Rectal smooth muscle tissue (tissue), 1 donor: ENCODE measurements around the gene SIRPD.
"Not testable (repeated sequence)": the region's sequence is repeated elsewhere in the genome, so short reads cannot be mapped to it uniquely, and the experiment has no call there.

Source experiments
- H3K27ac ChIP-seq: one replicate; pipeline ENCODE4 v1.7.0; 2013; ENCODE audit warnings: low read depth, low read length, inconsistent platforms
- H3K27me3 ChIP-seq: one replicate; pipeline ENCODE4 v1.7.0; 2013; ENCODE audit warnings: low read length; ENCODE audit not compliant: control insufficient read depth, insufficient read depth
- H3K36me3 ChIP-seq: one replicate; pipeline ENCODE4 v1.7.0; 2013; ENCODE audit warnings: low read length; ENCODE audit not compliant: control insufficient read depth, insufficient read depth
- H3K4me1 ChIP-seq: one replicate; pipeline ENCODE4 v1.7.0; 2013; ENCODE audit warnings: low read length; ENCODE audit not compliant: control insufficient read depth, insufficient read depth
- H3K4me3 ChIP-seq: one replicate; pipeline ENCODE4 v1.7.0; 2013; ENCODE audit warnings: low read length
- H3K9ac ChIP-seq: one replicate; pipeline ENCODE4 v1.7.0; 2013; ENCODE audit warnings: low read length

SIRPD gene

DNA sequence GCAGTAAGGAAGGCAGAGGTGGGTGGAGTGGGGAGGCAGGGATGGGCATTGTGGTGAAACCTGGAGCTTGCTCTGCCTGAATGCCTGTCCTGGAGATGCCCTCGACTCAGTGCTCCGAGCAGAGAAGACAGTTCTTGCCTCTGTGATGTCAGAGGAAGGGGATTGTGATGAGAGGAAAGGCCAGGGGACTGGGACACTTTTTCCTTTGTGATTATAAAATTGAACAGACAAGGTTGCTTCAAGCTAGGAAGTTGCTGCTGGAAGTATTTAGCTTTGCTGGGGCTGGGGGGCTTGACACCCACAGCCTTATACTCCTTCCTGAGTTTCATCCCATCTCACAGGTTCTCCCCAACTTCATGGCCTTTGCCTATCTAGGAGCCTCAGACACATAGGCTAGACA lies at the start of gene SIRPD:
TSS of gene SIRPD (minus strand) at position 101 of the 400 bp plus-strand sequence. CDS start at position 49, 52 bp downstream.
- H3K27ac ChIP-seq: no peak within 1 kb of the TSS
- no peaks in the 10 kb centered on the region for H3K27me3 ChIP-seq
- H3K4me3 ChIP-seq: no peak within 1 kb of the TSS
- no peak within 1 kb of the TSS for H3K9ac ChIP-seq
- H3K36me3 ChIP-seq: no peaks in the 10 kb centered on the region
- H3K4me1 ChIP-seq: no peaks in the 10 kb centered on the region

DNA sequence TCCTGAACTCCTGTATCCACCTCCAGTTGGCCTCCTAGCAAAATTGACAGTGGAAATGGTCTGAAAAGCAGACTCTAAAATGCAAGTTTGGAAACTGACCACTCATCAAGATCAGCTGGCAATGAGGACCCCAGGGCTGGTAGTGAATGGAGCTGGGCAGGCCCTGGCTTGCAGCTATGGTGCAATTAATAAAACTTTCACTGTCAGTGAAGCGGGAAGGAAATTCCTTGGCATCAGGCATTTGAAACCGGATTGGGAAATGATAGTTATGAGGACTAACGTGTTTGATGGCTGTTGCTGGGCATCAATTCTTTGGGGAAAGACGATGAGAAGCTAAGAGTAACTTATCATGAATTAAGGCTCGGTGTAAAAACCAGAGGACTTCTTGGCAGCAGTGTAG lies 43.2 kb upstream of the SIRPD start:
- no peaks in the 10 kb centered on the region for H3K27me3 ChIP-seq
- H3K9ac ChIP-seq: no peak overlapping the region
- no peak overlapping the region for H3K27ac ChIP-seq
- no peak overlapping the region for H3K4me3 ChIP-seq
- no peaks in the 10 kb centered on the region for H3K36me3 ChIP-seq
- no peaks in the 10 kb centered on the region for H3K4me1 ChIP-seq

- Histone ChIP-seq H3K27me3 (no peaks in the 10 kb centered on the region), H3K9ac (no peak overlapping the region), H3K27ac (no peak overlapping the region), H3K4me1 (no peaks in the 10 kb centered on the region), H3K4me3 (no peak overlapping the region), H3K36me3 (no peaks in the 10 kb centered on the region)
These were observed 37.8 kb upstream of the SIRPD start for GRCh38 chr20:1595333-1595732.

DNA sequence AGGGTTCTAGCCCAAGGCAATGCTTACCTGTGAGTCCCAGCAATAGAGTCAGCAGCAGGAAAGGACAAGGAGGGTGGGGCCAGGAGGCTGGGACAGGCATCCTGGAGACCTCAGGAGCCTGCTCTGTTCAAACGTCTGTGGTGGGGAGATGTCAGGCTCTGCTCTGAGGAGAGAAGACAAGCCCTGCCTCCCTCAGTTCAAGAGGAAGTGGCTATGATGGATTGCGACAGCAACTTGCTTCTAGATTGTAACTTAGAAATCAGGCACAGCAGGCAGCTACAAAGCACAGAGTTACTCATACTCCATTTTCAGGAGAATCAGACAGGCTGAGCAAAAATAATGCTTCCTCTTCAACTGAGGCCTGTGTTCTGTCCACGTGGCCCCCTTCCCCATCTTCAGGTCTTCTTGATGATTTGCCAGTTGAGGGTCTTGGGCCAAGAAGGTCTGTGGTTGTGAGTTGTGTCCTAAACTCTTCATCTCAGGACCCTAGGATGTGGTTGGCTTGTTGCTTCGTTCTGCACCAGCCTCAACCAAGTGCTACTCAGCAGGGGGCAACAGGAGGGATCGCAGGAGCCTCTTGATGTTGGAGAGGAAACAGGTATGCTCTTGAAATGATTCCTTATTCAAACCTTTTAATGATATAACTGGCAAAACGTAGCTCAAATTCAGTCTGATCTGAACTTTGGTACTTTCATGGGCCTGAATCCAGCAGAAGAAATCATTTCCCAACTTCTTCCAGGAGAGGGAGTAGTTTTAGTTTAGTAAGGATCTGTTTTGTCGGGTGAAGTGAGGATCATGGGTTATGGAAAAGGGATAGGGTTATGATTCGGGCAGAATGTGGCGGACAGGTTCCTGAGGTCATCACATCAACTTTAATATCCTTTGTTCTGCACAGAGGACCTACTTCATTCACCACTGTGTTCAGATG lies 31.3 kb upstream of the SIRPD start:
- Histone ChIP-seq H3K27me3 (no peaks in the 10 kb centered on the region), H3K4me3 (no peak overlapping the region), H3K9ac (no peak overlapping the region), H3K27ac (no peak overlapping the region), H3K36me3 (no peaks in the 10 kb centered on the region), H3K4me1 (no peaks in the 10 kb centered on the region)

DNA sequence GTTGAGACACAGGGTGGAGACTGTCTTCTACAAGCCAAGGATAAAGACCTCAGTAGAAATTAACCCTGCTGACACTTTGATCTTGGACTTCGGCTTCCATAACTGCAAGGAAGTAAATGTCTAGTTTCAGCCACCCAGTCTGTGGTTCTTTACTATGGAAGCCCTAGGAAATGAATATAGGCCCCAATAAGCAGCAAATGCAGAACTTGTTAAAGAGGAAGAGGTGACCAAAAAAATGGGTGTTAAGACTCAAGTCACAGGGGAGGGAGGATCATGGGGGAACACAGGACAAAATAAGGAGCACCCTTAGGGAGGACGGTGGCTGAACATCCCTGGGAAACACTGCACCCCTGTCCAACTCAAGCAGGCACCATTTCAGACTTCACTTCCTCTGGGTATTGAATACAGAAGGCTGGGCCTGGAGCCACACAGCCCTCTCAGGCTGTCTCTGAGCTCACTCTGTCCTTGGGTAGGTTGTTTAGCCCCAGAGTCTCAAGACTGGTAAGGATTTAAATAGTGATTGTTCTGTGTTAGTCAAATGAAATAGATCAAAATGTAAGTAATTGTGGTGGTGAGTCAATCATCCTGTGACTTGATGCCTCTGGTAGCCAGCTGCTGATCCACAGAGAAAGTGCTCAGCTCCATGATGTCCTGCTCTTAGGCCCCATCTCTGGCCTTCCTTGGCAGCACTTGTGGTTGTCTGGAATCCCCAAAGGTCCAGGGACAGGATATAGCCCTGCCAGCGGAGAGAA lies 30.5 kb upstream of the SIRPD start:
- Histone ChIP-seq H3K4me1 (no peaks in the 10 kb centered on the region), H3K36me3 (no peaks in the 10 kb centered on the region), H3K27me3 (no peaks in the 10 kb centered on the region), H3K4me3 (no peak overlapping the region), H3K27ac (no peak overlapping the region), H3K9ac (no peak overlapping the region)

GRCh38 chr20:1579488-1579887 lies 22.0 kb upstream of the SIRPD start:
- Histone ChIP-seq H3K4me1 (no peaks in the 10 kb centered on the region), H3K36me3 (no peaks in the 10 kb centered on the region), H3K4me3 (no peak overlapping the region), H3K27me3 (no peaks in the 10 kb centered on the region), H3K9ac (no peak overlapping the region), H3K27ac (no peak overlapping the region)

GRCh38 chr20:1577906-1578305 lies 20.4 kb upstream of the SIRPD start:
- H3K36me3 ChIP-seq: no peaks in the 10 kb centered on the region
- H3K27ac ChIP-seq: no peak overlapping the region
- no peaks in the 10 kb centered on the region for H3K4me1 ChIP-seq
- H3K4me3 ChIP-seq: no peak overlapping the region
- no peaks in the 10 kb centered on the region for H3K27me3 ChIP-seq
- no peak overlapping the region for H3K9ac ChIP-seq

DNA sequence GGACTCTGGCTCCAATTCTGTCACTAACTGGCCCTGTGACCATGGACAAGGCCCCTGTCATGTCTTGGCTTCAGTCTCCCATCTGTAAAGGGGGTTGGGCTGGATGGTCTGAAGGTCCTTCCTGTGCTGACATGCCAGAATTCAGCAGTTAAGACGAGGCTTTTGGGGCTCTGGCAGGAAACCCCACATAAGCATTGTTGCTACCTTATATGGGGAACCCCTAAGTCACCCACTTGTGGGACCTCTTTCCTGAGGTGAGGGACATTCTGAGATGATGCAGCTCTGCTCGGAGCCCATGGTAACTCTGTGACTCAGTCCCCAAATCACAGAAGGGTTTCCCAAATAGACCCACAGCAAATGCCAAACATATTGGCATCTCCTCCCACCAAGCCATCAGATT lies 19.8 kb upstream of the SIRPD start:
- H3K27ac ChIP-seq: not testable (repeated sequence)

GRCh38 chr20:1576641-1577040 lies 19.1 kb upstream of the SIRPD start:
- H3K4me3 ChIP-seq: no peak overlapping the region

More for the DNA sequence above, 19.8 kb upstream of the SIRPD start:
- H3K4me1 ChIP-seq, H3K4me3 ChIP-seq, H3K27me3 ChIP-seq, H3K36me3 ChIP-seq, H3K9ac ChIP-seq: not testable (repeated sequence)

GRCh38 chr20:1576003-1576402 lies 18.5 kb upstream of the SIRPD start:
- not testable (repeated sequence) for H3K27me3 ChIP-seq, H3K27ac ChIP-seq, H3K36me3 ChIP-seq, H3K4me3 ChIP-seq, H3K4me1 ChIP-seq, H3K9ac ChIP-seq

More at GRCh38 chr20:1576641-1577040, 19.1 kb upstream of the SIRPD start:
- Histone ChIP-seq H3K36me3 (no peaks in the 10 kb centered on the region), H3K9ac (no peak overlapping the region), H3K27me3 (no peaks in the 10 kb centered on the region), H3K4me1 (no peaks in the 10 kb centered on the region), H3K27ac (no peak overlapping the region)

- not testable (repeated sequence) for H3K36me3 ChIP-seq, H3K4me1 ChIP-seq, H3K4me3 ChIP-seq, H3K27ac ChIP-seq, H3K9ac ChIP-seq, H3K27me3 ChIP-seq
These were observed 14.1 kb upstream of the SIRPD start for GRCh38 chr20:1571583-1571982.

- Histone ChIP-seq H3K36me3 (no peaks in the 10 kb centered on the region), H3K4me3 (no peak overlapping the region), H3K27ac (no peak overlapping the region), H3K27me3 (no peaks in the 10 kb centered on the region), H3K9ac (no peak overlapping the region), H3K4me1 (no peaks in the 10 kb centered on the region)
These were observed 11.9 kb upstream of the SIRPD start for GRCh38 chr20:1569415-1569881.
